Common myeloid progenitor, CD34-positive (primary cell): ENCODE results near the gene SPATA3.
A peak's percentile ranks its signal among the peaks of the same experiment; 100 is the strongest.

Experiments
- CTCF ChIA-PET: fragments of 350-600 bp; sonication (Branson Sonifier 250); formaldehyde crosslinking; loops from one replicate; lab custom pipeline; 2021; ENCODE audit warnings: antibody characterized with exemption; lab: Charles Lee
- POLR2A ChIA-PET: fragments of 350-600 bp; sonication (Branson Sonifier 250); formaldehyde crosslinking; loops from one replicate; lab custom pipeline; 2021; ENCODE audit warnings: antibody characterized with exemption; lab: Charles Lee
- DNase-seq, 3 donors: peaks; one replicate each; pipeline versions ENCODE4 v3.0.0 to v3.0.0-alpha.2; 2013
- H3K27ac ChIP-seq, 2 experiments: 1 replicate in 1 of 2; 2 replicates in 1 of 2; pipeline ENCODE4 v1.7.0; 2013; ENCODE audit warnings: inconsistent platforms in 2 of 2, low read length in 2 of 2, mild to moderate bottlenecking in 2 of 2, low read depth in 1 of 2, moderate library complexity in 1 of 2; ENCODE audit not compliant: severe bottlenecking in 2 of 2, insufficient read depth in 1 of 2, poor library complexity in 1 of 2
- H3K27me3 ChIP-seq, 5 experiments: replicated peaks in 2 of 5; 1 replicate in 3 of 5; 2 replicates in 2 of 5; pipeline versions ENCODE4 v1.6.1 to v1.7.0; 2013; ENCODE audit warnings: low read length in 4 of 5, mild to moderate bottlenecking in 2 of 5, moderate library complexity in 2 of 5, inconsistent platforms in 1 of 5; ENCODE audit not compliant: insufficient read depth in 5 of 5, control insufficient read depth in 4 of 5
- H3K36me3 ChIP-seq, 4 experiments: 1 replicate in 2 of 4; 2 replicates in 2 of 4; pipeline versions ENCODE4 v1.6.1 to v1.7.0; 2013; ENCODE audit warnings: low read length in 3 of 4, control low read depth in 1 of 4, mild to moderate bottlenecking in 1 of 4; ENCODE audit not compliant: control insufficient read depth in 4 of 4, insufficient read depth in 4 of 4
- H3K4me1 ChIP-seq, 4 experiments: 1 replicate in 3 of 4; 2 replicates in 1 of 4; pipeline versions ENCODE4 v1.6.1 to v1.7.1; 2013; ENCODE audit warnings: low read length in 3 of 4, mild to moderate bottlenecking in 3 of 4, control low read depth in 1 of 4, inconsistent platforms in 1 of 4, moderate library complexity in 1 of 4; ENCODE audit not compliant: control insufficient read depth in 4 of 4, insufficient read depth in 4 of 4; ENCODE audit errors: control extremely low read depth in 1 of 4
- H3K4me3 ChIP-seq, 7 experiments: 1 replicate in 4 of 7; 2 replicates in 3 of 7; pipeline versions ENCODE4 v1.5.1 to v1.7.0; 2013; ENCODE audit warnings: mild to moderate bottlenecking in 7 of 7, low read length in 6 of 7, moderate library complexity in 6 of 7, inconsistent platforms in 2 of 7, low read depth in 2 of 7, control low read depth in 1 of 7; ENCODE audit not compliant: insufficient read depth in 4 of 7, control insufficient read depth in 1 of 7; ENCODE audit errors: extremely low read depth in 1 of 7
- H3K9me3 ChIP-seq, 5 experiments: 1 replicate in 4 of 5; 2 replicates in 1 of 5; pipeline versions ENCODE4 v1.6.1 to v1.7.1; 2013; ENCODE audit warnings: low read length in 4 of 5, mild to moderate bottlenecking in 2 of 5, inconsistent platforms in 1 of 5, low read depth in 1 of 5, moderate library complexity in 1 of 5; ENCODE audit not compliant: control insufficient read depth in 4 of 5, insufficient read depth in 2 of 5; ENCODE audit errors: control extremely low read depth in 1 of 5
- WGBS: methylation state at CpG from one replicate; pipeline ENCODE4 v1.1.5; 2013; ENCODE audit not compliant: insufficient coverage; 5-methylcytosine and 5-hydroxymethylcytosine counted together

Gene SPATA3

DNA sequence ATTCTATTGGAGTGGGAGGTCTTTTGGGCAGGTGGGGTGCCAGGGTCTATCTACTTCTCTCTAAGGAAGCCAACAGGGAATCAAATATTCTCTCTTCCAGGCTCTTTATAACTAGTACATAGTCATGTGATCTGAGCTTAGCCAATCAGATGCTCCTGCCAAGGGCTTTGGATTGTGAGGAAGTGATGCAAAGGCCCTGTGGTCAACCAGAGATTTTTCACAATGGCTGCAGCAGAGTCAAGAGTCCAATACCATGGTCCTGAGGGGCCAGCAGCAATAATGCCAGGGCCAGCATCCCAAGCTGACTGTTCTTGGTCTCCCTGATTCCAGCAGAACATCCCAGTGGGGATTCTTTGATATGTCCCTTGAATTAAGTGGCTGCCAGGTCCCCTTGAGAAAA, 33.0 kb downstream of the SPATA3 start:
- POLR2A ChIA-PET: no interaction called here
- Histone ChIP-seq H3K4me3 (no peak overlapping the region), H3K27me3 (peaks cover 0 to 3% (median 0%) of the 10 kb centered on the region in 5 experiments), H3K4me1 (peaks cover 0 to 3% (median 1%) of the 10 kb centered on the region in 4 experiments), H3K27ac (no peak overlapping the region), H3K9me3 (no peaks in the 10 kb centered on the region), H3K36me3 (no peaks in the 10 kb centered on the region)
- DNase-seq: no peak
- CTCF ChIA-PET: no interaction called here

DNA sequence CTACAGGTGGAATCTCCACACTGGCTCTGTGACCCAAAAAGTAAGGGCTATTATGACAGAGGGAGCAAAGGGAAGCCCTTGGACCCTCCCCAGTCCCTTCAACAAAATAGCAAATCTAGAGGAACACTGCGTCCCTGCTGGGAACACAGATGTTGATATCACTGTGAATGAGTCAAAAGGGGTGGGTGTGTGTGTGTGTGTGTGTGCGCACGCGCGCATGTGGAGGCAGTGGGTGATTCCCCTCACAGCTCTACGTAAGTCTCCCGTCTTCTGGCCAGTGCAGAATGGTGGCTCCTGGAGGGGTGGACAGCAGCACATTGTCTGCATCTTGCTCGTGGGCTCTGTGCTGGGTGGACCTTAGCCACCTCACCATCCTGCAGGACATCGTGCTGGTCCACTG, 33.6 kb downstream of the SPATA3 start:
- CTCF ChIA-PET: interaction anchor here (1.6 kb wide), 1 partner anchor 25 kb away, joined by 4 read pairs; no protein-coding TSS in a partner anchor

DNA sequence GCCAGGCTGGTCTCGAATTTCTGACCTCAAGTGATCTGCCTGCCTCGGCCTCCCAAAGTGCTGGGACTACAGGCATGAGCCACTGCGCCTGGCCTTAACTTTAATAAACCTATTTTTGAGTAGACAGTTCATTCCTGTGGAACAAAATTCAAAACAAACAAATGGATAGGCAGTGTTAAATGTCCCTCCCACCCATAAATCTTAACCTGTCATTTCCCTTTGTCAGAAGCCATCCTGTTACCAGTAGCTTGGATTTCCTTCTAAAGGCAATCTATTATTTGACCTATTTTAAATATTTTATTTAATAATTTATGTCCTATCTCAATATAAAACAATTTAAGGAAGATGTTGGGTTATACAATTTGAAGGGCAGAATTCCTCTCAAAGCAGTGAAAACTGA, 34.8 kb downstream of the SPATA3 start:
- H3K9me3 ChIP-seq: no peaks in the 10 kb centered on the region

More for the DNA sequence above, 33.6 kb downstream of the SPATA3 start:
- H3K36me3 ChIP-seq: no peaks in the 10 kb centered on the region
- H3K4me1 ChIP-seq: peaks cover 0 to 9% (median 6%) of the 10 kb centered on the region in 4 experiments
- peak in 1 of 3 donors; percentile 24 for DNase-seq
- POLR2A ChIA-PET: no interaction called here
- no peak overlapping the region for H3K4me3 ChIP-seq
- H3K27me3 ChIP-seq: peaks cover 0 to 3% (median 0%) of the 10 kb centered on the region in 5 experiments
- WGBS: 93% methylated on average over 4 of the region's 9 CpGs
- H3K27ac ChIP-seq: no peak overlapping the region
- no peaks in the 10 kb centered on the region for H3K9me3 ChIP-seq

DNA sequence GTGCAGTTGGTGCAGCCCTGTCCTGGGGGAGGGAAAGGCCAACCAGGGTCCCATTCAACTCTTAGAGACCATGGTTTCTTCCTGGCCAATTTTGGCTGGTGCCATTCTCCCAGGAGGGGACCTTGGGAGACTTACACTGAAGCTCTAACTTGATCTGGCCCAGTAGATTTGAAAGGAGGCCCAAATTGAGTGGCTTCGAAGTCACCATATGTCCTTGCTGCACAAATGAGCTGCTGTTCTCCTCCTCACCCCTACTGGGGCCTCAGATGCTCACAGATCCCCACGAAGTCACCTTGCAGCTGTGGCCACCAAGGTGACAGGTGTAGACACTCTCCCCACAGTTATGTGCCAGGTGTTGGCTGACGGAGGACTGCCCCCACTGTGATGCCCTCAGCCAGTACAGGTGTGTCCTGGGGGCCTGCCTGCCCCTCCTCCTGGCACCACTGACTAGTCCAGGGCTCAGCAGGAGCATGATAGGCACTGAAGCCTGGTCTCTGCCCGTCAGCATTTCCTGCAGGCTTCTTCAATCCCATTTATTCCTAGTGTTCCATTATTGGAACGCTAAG, 36.7 kb downstream of the SPATA3 start:
- H3K4me3 ChIP-seq: no peak overlapping the region
- POLR2A ChIA-PET: no interaction called here
- H3K9me3 ChIP-seq: no peaks in the 10 kb centered on the region
- H3K4me1 ChIP-seq: peaks cover 0 to 15% (median 7%) of the 10 kb centered on the region in 4 experiments
- H3K27ac ChIP-seq: no peak overlapping the region
- peaks cover 0 to 17% (median 11%) of the 10 kb centered on the region in 5 experiments for H3K27me3 ChIP-seq
- no peak for DNase-seq
- WGBS: 92% methylated on average over 5 of the region's 5 CpGs
- no peaks in the 10 kb centered on the region for H3K36me3 ChIP-seq
- CTCF ChIA-PET: interaction anchor here (0.9 to 2.5 kb wide), 2 partner anchors 8 to 20 kb away, joined by 3 to 6 read pairs; no protein-coding TSS in a partner anchor

More for the DNA sequence above, 34.8 kb downstream of the SPATA3 start:
- no peak for DNase-seq
- no peaks in the 10 kb centered on the region for H3K36me3 ChIP-seq
- H3K4me3 ChIP-seq: no peak overlapping the region
- POLR2A ChIA-PET: no interaction called here
- CTCF ChIA-PET: interaction anchor here (1.0 to 1.6 kb wide), 2 partner anchors 14 to 24 kb away, joined by 3 to 4 read pairs; no protein-coding TSS in a partner anchor
- peaks cover 0 to 11% (median 7%) of the 10 kb centered on the region in 4 experiments for H3K4me1 ChIP-seq
- WGBS: 100% methylated on average over 3 of the region's 3 CpGs
- peaks cover 0 to 3% (median 0%) of the 10 kb centered on the region in 5 experiments for H3K27me3 ChIP-seq
- no peak overlapping the region for H3K27ac ChIP-seq

DNA sequence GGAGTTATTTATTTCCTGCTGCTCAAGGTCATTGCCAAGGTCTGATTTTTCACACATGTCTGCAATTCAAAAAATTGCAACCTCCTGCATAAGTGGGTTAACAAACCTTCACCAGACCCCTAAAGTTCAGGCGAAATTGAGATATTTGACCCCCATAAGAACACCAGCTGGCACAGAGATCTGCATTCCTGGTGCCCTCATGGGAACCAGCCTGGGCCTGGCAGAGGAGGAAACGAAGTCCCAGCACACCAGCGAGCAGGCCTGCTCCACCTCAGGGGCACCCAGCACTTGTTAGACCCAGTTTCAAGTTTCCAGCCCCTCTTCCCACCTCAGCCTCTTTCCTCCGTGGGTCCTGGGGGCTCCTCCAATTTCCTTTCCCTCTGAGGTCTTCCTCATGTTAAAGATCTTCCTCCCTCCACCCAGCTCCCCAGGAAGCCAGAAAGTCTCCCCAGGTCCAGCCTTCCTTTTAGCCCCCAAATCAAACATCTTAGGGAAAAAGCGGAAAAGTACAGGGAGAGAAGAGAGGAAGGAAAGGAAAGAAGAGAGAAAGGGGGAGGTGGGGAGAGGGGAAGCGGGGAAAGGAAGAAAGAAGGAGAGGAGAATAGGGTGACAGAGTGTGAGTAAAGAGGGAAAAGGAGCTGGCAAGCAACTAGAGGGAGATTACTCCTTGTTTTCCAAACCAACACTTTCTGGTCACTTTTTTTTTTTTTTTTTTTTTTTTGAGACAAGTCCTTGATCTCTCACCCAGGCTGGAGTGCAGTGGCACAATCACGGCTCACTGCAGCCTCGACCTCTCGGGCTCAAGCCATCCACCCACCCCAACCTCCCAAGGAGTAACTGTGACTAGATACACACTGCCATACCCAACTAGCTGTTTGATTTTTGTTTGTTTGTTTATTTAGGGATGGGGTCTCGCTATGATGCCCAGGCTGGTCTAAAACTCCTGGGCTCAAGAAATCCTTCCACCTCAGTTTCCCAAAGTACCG, 37.5 kb downstream of the SPATA3 start:
- WGBS: 84% methylated on average over 4 of the region's 11 CpGs
- no peak for DNase-seq
- H3K27me3 ChIP-seq: peaks cover 0 to 23% (median 12%) of the 10 kb centered on the region in 5 experiments
- no peaks in the 10 kb centered on the region for H3K9me3 ChIP-seq
- H3K27ac ChIP-seq: no peak overlapping the region
- CTCF ChIA-PET: interaction anchor here (0.6 to 2.5 kb wide), 3 partner anchors 20 to 364 kb away, joined by 3 to 6 read pairs (median 3); no protein-coding TSS in a partner anchor
- no peak overlapping the region for H3K4me3 ChIP-seq
- POLR2A ChIA-PET: interaction anchor here (0.6 kb wide), 1 partner anchor 673 kb away, joined by 3 read pairs; no protein-coding TSS in a partner anchor
- H3K36me3 ChIP-seq: no peaks in the 10 kb centered on the region
- peaks cover 0 to 20% (median 11%) of the 10 kb centered on the region in 4 experiments for H3K4me1 ChIP-seq

DNA sequence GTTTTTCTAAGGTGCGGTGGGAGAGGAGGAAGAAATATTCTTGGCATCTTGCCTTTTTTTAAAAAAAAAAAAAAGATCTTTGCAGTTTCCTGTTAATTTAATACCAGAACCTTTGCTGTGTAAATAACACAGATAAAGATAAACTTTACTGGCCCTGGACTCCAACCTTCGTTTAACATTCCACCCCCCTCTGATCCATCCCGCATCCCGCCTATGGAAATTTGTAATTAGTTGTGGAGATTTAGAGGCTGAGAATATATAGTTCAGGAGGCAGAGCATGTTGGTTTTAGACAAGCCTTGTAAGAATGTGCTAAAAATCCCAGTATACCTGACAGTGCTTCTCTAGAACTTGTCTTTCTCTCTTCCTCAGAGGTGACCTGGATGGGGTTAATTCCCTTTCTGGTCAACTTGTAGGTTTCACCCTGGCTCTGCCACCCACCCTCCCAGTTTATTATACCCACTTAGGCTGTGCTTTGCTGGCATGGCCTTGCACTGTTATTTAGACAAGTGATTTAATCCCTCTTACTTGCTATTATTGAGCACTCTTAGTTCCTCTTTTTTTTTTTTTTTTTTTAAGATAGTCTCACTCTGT, 38.5 kb downstream of the SPATA3 start:
- CTCF ChIA-PET: interaction anchor here (0.6 to 2.5 kb wide), 3 partner anchors 19 to 363 kb away, joined by 3 to 6 read pairs (median 3); no protein-coding TSS in a partner anchor
- WGBS: no CpG with 5 or more reads among the region's 4 CpGs
- H3K27ac ChIP-seq: no peak overlapping the region
- peaks cover 6 to 32% (median 19%) of the 10 kb centered on the region in 5 experiments for H3K27me3 ChIP-seq
- POLR2A ChIA-PET: no interaction called here
- peak in 2 of 3 donors; percentile 44 to 58 for DNase-seq
- H3K36me3 ChIP-seq: no peaks in the 10 kb centered on the region
- H3K4me1 ChIP-seq: peaks cover 0 to 22% (median 11%) of the 10 kb centered on the region in 4 experiments
- no peaks in the 10 kb centered on the region for H3K9me3 ChIP-seq
- no peak overlapping the region for H3K4me3 ChIP-seq
